ELF-1 (cell line): ENCODE results near the gene PPM1H.
"Not testable (repeated sequence)": the region's sequence is repeated elsewhere in the genome, so short reads cannot be mapped to it uniquely, and the experiment has no call there.

Source experiments
- DNase-seq: peaks from one replicate; pipeline ENCODE4 v3.0.0-alpha.2; 2016; ENCODE audit warnings: low read depth, low spot score

The PPM1H gene

DNA sequence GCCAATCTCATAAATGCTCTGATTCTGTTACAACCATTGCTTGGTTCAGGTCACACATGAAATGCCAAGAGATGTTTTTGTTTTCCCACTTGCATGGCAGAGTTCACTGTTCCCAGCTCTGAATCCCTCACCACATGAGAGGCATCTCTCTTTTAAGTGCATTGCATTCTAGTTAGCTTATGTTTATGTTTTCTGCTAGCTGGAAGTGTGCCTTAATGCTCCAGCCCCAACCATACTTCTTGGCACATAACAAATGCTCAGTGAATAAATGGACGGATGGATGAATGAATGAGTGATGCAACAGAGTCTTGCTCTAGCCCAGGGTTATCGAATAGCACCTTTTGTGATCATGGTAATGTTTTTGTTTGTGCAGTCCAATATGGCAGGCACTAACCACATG, 197.3 kb downstream of the PPM1H start:
- DNase-seq = no peak

DNA sequence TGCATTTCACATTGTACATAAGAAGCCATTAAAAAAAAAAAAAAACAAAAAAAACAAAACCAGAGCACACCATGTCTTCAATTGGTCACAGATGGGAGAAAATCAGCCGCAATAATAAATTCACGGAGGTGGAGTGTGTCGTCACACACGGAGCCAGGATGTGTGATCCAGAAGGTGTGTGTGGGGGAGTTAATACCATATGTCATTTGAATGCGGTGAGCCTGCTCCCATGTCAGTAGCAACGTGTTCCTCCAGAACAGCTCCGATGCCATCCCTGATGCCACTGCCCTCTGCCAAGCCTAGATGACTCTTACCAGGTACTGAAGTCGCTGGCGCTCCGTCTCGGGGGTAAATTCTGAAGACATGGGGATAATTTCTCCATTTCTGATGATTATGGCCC, 197.8 kb downstream of the PPM1H start:
- DNase-seq = no peak

DNA sequence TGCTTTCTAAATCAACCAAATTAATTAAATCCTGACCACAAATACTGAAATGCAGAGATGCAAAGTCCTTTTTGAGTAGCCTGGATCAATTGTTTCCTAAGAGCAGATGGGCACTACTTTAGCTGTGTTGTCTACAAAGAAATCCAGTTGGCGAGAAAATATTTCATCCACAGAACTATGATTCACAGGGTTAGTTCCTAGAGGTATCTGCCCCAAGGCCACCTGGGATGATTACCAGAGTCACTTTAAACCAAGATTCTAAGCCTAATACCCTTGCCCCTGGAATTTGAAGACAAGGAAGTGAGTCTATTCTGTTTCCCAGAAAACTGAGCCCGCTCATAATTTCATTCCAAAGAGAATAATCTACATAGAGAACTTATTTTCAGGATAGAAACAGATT, 198.4 kb downstream of the PPM1H start:
- no peak for DNase-seq

DNA sequence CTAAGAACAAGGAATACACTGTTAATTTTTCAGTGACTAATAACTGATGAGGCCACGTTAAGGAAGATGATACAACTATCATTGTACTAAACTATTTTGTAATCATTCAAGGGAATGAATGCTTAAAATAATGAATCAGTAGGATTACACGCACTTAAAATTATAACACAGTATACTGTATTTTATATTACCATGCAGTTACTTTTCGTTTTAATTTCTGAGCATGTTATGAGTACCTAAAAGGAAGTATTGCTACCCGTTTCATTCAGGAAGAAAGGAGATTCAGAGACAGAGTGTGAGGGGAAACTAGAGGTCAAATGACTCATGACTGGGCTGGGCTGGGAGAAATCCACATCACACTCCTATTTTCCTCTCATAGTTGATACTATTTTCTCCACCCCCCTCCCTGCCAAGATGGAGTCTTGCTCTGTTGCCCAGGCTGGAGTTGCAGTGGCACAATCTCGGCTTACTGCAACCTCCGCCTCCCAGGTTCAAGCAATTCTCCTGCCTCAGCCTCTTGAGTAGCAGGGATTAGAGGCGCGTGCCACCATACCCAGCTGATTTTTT, 202.0 kb downstream of the PPM1H start:
- DNase-seq = no peak

DNA sequence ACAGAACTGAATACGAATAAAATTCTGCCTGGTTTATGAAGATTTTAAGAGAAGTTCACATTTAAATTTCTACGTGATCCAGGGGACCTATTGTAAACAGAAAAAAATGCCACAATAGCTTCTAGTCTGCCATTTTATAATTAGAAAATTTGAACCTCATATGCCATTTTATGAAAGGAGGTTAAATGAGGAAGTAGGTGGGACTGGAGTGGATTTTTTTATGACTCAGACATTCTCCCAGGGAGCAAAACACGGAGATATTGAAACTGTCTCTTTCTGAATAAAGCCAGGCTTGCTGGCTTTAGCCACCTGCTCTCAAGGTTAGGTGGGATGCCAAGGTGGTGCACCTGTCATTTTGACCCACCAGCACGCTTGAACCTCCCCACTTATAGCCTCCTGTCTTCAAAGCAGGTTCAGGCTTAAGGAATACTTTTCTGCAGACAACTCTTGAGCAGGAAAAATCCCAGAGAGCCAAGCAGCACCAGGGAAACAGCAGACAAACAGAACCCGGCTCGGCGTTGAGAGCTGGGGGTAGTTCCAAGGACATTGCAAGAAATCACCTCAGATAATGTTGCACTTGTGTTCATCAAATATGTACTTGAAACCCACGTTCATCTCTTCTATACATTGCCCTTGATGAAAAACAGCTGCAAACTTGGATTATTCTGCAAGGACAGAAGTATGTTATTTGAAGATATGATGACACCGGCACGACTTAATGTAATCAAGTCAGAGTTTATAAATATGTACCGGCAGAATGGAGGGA, 203.7 kb downstream of the PPM1H start:
- no peak for DNase-seq

DNA sequence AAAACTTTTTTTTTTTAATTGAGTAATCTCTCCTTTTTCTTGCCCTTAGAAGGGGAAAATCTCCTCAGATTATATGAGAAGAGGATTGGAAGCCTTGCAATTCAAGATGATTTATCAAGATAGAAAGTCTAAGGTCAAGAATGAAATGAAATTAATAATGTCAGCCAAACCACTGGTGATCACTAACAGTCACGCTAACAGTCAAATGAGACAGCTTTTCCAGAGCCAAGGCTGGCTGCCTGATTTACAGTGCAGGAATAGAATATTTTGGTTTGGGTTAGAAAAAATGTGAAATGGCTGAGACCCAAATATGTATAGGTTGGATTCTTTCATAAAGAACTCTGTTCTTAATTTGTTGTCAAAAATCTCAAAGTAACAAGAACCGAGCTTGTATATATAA, 204.3 kb downstream of the PPM1H start:
- no peak for DNase-seq

DNA sequence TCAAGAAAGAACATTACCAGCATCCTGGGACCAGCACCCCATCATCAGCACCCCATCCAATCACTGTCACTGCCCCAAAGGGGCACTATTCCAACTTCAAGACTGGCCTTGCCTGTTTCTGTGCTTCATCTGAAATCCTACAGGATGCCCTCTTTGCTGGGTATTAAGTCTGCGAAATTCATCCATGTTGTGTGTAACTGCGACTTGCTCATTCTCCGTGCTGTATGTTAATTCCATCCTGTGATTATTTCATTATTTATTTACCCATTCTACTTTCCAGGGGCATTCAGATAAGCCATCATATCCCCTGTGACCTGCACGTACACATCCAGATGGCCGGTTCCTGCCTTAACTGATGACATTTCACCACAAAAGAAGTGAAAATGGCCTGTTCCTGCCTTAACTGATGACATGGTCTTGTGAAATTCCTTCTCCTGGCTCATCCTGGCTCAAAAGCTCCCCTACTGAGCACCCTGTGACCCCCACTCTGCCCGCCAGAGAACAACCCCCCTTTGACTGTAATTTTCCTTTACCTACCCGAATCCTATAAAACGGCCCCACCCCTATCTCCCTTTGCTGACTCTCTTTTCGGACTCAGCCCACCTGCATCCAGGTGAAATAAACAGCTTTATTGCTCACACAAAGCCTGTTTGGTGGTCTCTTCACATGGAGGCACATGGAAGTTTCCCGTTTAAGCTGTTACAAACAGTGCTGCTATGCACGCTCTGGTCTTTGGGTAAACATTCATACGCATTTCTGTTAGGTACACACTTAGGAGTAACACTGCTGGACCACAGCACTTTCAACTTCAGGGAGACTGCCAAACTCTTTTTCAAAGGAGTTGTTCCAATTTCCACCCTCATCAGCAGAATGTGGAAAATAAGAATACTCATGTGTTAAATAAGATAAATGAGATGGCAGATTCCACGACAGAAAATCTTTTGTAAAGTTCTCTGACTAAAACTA, 205.1 kb downstream of the PPM1H start:
- DNase-seq = not testable (repeated sequence)

DNA sequence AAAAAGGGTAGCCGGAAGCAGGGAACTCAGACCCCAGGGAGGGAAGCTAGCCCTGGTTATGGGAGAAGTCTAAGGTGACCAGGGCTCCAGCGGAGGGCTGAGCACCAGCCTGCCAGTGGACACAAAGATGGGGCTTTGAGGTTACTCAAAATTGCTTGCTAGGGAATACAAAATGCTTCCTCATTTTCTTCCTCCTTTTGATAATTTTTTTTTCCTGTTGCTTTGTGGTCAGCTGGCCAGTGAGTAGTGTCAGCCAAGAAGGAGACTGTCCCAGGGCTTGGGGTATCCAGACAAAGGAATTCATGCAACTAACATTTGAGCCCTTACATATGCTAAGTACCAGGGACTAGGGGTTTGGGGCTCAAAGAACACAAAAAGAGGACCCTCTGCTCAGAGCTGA, 206.2 kb downstream of the PPM1H start:
- DNase-seq = no peak

DNA sequence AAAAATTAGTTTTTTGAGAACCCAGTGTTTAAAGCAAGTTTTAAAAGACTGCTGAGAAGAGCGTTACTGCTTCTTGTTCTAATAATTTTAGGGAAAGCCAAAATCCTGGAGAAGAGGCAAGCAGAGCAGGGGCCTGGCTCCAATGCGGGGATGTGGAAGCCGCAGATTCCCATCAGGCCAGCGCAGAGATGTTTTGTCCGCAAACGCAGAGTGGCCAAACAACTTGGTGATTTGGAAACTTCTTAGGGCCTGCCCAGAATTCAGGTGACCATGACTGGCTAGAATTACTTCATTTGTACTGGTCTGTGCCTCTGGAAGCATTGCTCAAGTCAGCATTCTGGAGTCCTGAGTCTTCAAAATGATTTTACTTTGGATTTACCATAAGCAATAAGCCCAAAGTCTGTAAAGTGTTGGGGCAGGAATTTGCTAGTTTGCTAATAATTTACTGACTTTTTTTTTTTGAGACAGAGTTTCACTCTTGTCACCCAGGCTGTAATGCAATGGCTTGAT, 208.4 kb downstream of the PPM1H start:
- DNase-seq = no peak

DNA sequence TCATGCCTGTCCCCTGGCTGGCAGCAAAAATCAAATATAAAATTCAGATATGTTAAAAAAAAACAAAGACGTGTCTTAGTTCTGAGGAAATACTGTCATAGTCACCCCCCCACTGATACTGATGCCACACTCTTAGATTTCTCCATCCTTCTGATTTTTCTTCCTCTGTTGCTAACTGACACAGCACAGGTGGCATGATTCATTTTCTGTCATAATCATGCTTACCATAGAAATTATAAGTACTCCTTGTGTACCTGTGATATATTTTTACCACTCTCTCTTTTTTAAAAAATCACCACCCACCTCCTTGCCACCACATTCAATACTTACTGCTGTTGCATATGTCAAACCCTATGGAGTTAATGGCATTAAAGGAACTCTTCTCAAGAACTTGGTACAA, 209.2 kb downstream of the PPM1H start:
- DNase-seq = no peak

DNA sequence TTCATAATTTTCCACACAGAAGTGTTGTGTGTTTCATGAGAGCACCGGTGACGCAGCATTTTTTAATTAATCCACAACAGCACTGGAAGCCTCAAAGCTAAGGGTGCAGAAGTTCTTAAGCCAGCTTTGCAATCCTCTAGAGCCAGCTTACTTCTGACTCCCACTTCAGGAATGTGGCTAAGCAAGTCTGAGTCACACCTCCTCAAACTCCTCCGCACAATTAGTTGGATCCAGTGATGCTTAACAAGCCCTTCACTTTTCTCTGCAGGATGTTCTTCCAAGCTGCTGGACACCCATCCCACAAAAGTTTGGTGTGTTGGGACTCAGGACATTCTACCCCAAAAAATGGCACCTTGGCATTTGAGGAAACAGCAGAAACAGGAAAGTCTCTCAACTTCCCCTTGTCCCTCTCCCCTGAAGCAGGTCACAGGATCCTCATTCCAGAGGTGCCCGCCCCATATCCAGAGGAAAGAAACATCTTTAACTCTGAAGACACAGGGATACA, 210.0 kb downstream of the PPM1H start:
- DNase-seq = peak; percentile 90

DNA sequence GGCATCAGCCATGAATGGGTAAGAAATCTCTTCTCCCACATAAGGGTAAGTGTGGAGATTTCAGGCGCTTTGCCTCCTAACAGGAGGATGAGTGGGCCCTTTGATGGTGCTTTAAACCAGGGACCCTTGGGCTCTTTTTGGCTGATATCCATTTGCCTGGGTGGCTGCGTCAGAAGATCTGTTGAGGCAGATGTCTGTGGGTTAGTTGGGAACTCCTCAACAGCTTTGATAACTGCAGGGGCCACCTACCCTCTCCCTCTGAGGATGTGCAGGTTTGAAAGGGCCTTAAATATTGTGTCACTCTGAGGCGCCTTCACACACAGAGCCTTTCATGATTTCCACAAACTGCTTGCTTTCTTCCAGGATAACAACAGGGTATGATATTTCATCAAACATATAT, 210.7 kb downstream of the PPM1H start:
- DNase-seq = no peak

DNA sequence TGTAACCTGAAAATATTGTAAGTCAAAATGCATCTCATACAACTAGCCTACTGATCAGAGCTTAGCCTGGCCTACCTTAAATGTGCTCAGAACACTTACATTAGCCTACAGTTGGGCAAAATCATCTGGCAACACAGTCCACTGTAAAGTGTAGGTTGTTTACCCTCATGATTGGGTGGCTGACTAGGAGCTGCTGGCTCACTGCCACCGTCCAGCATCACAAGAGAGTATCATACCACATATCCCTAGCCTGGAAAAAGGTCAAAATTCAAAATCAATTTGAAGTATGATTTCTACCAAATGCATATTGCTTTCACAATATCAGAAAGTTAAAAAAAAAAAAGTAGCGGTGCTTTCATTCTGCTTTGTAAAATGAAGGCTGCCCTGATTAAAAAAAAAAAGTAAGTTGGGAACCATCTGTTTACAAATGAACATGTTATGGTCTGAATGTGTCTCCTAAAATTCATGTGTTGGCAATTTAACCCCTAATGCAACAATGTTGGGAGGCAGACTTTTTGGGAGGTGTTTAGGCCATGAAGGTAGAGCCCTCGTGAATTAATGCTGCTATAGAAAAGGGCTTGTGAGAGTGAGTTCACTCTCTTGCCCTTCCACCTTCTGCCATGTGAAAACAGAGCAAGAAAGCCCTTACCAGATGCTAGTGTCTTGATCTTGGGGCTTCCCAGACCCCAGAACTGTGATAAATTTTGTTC, 211.8 kb downstream of the PPM1H start:
- DNase-seq = no peak

DNA sequence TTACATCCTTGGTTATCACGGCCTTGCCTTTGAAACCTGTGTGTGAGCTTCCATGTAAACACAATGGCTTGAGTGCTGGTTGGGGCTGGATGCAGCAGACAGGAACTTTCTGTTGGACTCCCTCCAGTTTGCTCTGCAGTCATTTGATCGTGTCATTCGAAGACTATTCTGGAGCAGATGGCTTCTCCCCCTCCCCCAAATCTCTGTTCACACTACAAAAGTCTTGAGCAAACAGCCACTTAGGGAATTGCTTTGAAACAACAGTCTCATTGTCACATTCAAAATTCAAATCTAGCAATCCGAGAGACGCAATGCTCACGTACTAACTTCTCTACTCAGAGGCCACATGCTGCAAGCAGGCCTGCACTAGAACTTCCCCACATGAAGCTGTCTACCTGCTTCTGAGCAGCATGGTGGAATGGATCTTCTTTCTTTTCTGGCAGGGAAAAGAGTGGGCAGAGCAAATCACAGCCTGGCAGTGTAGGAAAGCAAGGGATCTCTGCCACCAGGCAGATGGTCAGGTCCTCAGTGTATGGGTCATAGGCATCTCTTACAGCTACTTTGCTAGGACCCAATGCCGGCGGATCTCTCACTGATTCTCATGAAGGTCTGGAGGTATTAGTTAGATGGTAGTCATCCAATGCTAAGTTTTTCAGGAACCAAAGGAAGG, 214.2 kb downstream of the PPM1H start:
- no peak for DNase-seq

DNA sequence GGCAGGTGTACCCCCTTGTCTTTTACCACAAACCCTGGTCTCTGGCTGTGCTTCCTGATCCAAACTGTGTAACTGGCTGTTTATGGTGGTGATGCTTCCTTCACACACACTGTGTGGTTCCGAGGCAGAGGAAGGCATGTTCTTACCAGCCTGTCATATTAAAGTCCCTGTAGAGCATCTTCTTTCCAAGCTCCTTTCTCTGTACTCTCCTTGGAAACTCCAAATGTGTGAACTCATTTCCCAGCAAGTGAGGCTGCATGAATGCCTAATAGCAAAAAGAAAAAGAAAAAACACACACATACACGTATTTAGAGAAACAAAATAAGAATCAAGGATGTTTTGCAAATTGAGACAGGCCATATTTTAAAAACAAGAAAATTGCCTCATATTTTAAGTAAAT, 214.9 kb downstream of the PPM1H start:
- DNase-seq = no peak

DNA sequence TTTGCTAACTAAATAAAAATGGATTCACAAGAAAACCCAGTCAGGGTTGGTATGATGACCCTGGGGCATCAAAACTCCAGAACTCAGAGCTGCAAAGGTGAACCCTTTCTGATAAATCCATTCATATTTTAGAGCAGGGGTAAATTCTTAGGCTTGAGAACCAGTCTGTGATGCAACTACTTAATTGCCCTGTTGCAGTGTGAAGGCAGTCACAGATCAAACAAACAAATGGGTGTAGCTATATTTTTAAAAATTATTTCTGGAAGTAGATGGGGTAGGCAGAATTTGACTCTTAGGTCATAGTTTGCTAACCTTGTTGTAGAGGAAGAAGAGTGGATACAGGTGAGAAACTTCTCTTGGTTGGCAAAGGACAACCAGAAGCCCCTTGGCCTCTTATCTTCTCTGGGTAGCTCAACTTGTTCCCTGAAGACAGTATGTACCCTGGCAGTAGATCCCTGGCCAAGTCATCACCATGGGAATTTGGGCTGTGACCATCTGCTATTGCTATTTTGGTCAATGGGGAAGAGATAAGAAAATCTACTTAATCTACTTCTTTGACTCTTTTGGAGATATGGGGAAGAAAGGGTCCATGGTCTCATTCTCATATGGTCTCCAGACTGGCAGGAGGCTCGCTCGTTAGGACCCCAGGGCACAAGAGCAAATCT, 216.1 kb downstream of the PPM1H start:
- DNase-seq = no peak

DNA sequence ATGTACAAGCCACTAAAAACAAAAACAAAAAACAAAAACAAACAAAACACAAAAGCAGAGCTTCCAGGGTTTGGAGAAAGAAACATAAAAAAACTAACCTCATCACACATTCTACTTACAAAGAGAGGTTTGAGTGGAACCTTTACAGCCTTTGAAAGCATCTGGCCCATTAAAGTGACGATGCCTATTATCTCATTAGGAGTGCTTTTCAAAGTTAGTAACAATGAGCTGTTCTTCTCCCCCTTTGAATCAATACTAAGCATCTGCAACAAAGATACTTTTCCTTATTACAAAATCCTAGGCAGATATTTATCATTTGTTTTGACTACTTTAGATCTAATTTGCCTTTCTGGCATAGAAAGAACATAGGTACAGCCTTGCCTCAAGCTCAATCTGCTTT, 217.3 kb downstream of the PPM1H start:
- no peak for DNase-seq

DNA sequence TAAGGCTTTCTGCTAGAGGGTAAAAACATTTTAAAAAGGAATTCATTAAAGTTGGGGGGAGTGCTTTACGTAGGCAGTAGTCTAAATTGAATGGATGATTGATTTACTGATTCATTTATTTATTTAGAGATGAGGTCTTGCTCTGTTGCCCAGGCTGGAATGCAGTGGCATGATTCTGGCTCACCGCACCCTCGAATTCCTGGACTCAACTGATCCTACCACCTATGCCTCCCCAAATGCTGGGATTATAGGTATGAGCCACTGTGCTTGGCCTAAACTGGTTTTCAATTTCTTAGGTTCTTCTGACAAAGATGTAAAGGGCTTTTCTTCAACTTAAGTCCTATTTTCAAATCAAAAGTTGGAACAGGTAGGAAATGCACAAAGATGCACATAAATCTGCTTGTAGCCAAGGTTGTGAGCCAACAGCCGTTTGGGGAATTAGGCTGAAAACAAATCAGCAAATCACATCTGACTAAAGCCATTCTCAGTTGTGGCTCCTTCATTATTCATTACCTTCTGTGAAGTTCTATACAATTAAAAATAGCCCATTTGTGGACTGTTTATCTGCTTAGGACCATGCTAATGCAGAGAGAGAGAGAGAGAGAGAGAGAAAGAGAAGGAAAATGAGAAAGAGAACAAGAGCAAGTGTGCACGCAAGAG, 218.0 kb downstream of the PPM1H start:
- no peak for DNase-seq

DNA sequence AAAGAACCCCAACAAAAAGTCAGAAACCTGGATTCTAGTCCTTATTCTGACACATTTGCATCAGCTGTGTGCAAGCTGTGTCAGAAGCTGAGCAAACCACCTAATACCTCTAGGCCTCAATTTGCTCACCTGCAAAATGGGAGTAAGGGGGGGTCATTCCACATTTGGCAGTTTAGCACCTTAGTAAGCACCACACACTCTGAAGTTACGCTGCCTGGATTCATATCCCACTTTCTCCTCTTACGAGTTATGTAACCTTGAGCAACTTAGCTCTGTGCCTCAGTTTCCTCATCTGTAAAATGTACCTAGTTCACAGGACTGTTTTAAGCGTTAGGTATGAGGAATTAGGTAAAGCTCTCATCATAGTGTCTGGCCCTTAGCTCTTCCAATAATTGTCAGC, 218.9 kb downstream of the PPM1H start:
- no peak for DNase-seq
